K562 (cell line): Measurements from ENCODE around the gene PRKG1.

ENCODE experiments used
- CBX8 ChIP-seq: fragments of 200-600 bp; sonication (generic); IDR thresholded peaks from 2 replicates; pipeline ENCODE4 v1.6.1; 2012; ENCODE audit warnings: borderline replicate concordance, mixed run types, low read depth, mild to moderate bottlenecking, moderate library complexity, mixed read lengths, low read length, control low read depth, inconsistent platforms; ENCODE audit not compliant: poor library complexity, severe bottlenecking; ENCODE audit errors: extremely low read depth
- CTCF ChIP-seq, 3 experiments: IDR thresholded peaks in 2 of 3; conservative IDR thresholded peaks in 1 of 3; 2 replicates each; pipeline ENCODE4 v1.5.1; 2011 to 2012; ENCODE audit warnings: low read length in 3 of 3, mild to moderate bottlenecking in 3 of 3, control low read depth in 2 of 3, improper control_type of control experiment in 1 of 3, inconsistent platforms in 1 of 3, low read depth in 1 of 3, mixed read lengths in 1 of 3, moderate library complexity in 1 of 3; ENCODE audit not compliant: insufficient read depth in 2 of 3
- EZH2 ChIP-seq: IDR thresholded peaks from 2 replicates; pipeline ENCODE4 v1.6.1; 2012; ENCODE audit warnings: low read depth, mild to moderate bottlenecking, inconsistent platforms, low read length, borderline replicate concordance
- MBD2 ChIP-seq: sonication (generic); IDR thresholded peaks from 2 replicates; pipeline ENCODE4 v1.6.1; 2016; ENCODE audit warnings: low read depth, borderline replicate concordance
- ZNF318 ChIP-seq, 2 experiments: fragments of 450-650 bp; IDR thresholded peaks; 2 replicates each; pipeline ENCODE4 v1.6.1; 2016; ENCODE audit warnings: mild to moderate bottlenecking in 2 of 2, borderline replicate concordance in 1 of 2, low read depth in 1 of 2, moderate library complexity in 1 of 2

- TF ChIP-seq MBD2: no peak
- no peak for TF ChIP-seq ZNF318 (IDR thresholded peaks at IDR 0.05; ENCODE audit: borderline replicate concordance in 1 of 2, low read depth in 1 of 2)
- TF ChIP-seq CTCF (IDR thresholded peaks at IDR 0.05 in 2 of 3, conservative IDR thresholded peaks at IDR 0.05 in 1 of 3; ENCODE audit: insufficient read depth in 2 of 3, low read depth in 1 of 3, low read length in 3 of 3): no peak
- no peak for TF ChIP-seq EZH2
- no peak for TF ChIP-seq CBX8
These were observed at the start of gene PRKG1 for GRCh38 chr10:51074238-51075028.
